HEK293 (cell line): Measurements from ENCODE around the gene PTPRH.

Source experiments
- CTCF ChIA-PET: fragments of 350-600 bp; formaldehyde crosslinking; extraction: SDS; loops from one replicate; lab custom pipeline; 2021; ENCODE audit warnings: antibody characterized with exemption; lab: Yijun Ruan, JAX
- POLR2A ChIA-PET: fragments of 300-600 bp; formaldehyde crosslinking; extraction: SDS; loops from one replicate; lab custom pipeline; 2020; ENCODE audit warnings: antibody characterized with exemption, inconsistent platforms; lab: Yijun Ruan, JAX
- H3K27ac ChIP-seq: fragments of 200-500 bp; sonication (Bioruptor generic); 2 replicates; pipeline ENCODE4 v1.5.1; 2014; ENCODE audit warnings: low read depth, low read length, control low read depth, inconsistent platforms; ENCODE audit errors: extremely low read depth
- H3K36me3 ChIP-seq, 2 experiments: fragments of 200-500 bp in 1 of 2; sonication (Bioruptor generic) in 1 of 2; 1 replicate in 1 of 2; 2 replicates in 1 of 2; pipeline ENCODE4 v1.5.1; 2014 to 2017; ENCODE audit warnings: inconsistent platforms in 2 of 2, low read length in 2 of 2; ENCODE audit not compliant: control insufficient read depth in 2 of 2, insufficient read depth in 1 of 2
- H3K4me1 ChIP-seq: fragments of 200-500 bp; sonication (Bioruptor generic); 2 replicates; pipeline ENCODE4 v1.5.1; 2014; ENCODE audit warnings: mild to moderate bottlenecking, low read length, inconsistent platforms; ENCODE audit not compliant: control insufficient read depth, insufficient read depth
- H3K4me3 ChIP-seq: 2 replicates; pipeline ENCODE4 v1.5.1; 2011; ENCODE audit warnings: low read depth, mild to moderate bottlenecking, control low read depth, low read length, moderate library complexity
- H3K9me3 ChIP-seq: fragments of 200-500 bp; sonication (Bioruptor generic); 2 replicates; pipeline ENCODE4 v1.5.1; 2014; ENCODE audit warnings: low read depth, low read length, inconsistent platforms; ENCODE audit not compliant: control insufficient read depth, insufficient read depth
- EGR2 ChIP-seq: fragments of 450-650 bp; formaldehyde crosslinking; IDR thresholded peaks from 2 replicates; pipeline ENCODE4 v1.5.1; 2016; ENCODE audit warnings: low read depth, missing biosample characterization, missing genetic modification characterization
- GFI1B ChIP-seq: fragments of 450-650 bp; formaldehyde crosslinking; IDR thresholded peaks from 2 replicates; pipeline ENCODE4 v1.5.1; 2016; ENCODE audit warnings: missing biosample characterization, missing genetic modification characterization
- KLF9 ChIP-seq: fragments of 450-650 bp; formaldehyde crosslinking; IDR thresholded peaks from 2 replicates; pipeline ENCODE4 v1.5.1; 2016; ENCODE audit warnings: missing biosample characterization, missing genetic modification characterization, low read depth
- MYNN ChIP-seq: fragments of 450-650 bp; formaldehyde crosslinking; IDR thresholded peaks from 2 replicates; pipeline ENCODE4 v1.5.1; 2016; ENCODE audit warnings: missing biosample characterization, missing genetic modification characterization, borderline replicate concordance
- MZF1 ChIP-seq: fragments of 450-650 bp; formaldehyde crosslinking; IDR thresholded peaks from 2 replicates; pipeline ENCODE4 v1.5.1; 2017; ENCODE audit warnings: missing biosample characterization, missing genetic modification characterization, borderline replicate concordance
- PRDM1 ChIP-seq: fragments of 450-650 bp; formaldehyde crosslinking; IDR thresholded peaks from 2 replicates; pipeline ENCODE4; 2016; ENCODE audit warnings: missing biosample characterization, missing genetic modification characterization
- SP2 ChIP-seq: fragments of 450-650 bp; formaldehyde crosslinking; IDR thresholded peaks from 2 replicates; pipeline ENCODE4 v1.5.1; 2016; ENCODE audit warnings: missing biosample characterization, missing genetic modification characterization
- SP3 ChIP-seq: fragments of 450-650 bp; formaldehyde crosslinking; IDR thresholded peaks from 2 replicates; pipeline ENCODE4 v1.5.1; 2016; ENCODE audit warnings: missing biosample characterization, missing genetic modification characterization
- ZBTB17 ChIP-seq: fragments of 450-650 bp; formaldehyde crosslinking; IDR thresholded peaks from 2 replicates; pipeline ENCODE4 v1.5.1; 2016; ENCODE audit warnings: missing biosample characterization, missing genetic modification characterization
- ZFHX2 ChIP-seq: fragments of 450-650 bp; formaldehyde crosslinking; conservative IDR thresholded peaks from 2 replicates; pipeline ENCODE4 v1.5.1; 2016; ENCODE audit warnings: missing biosample characterization, missing genetic modification characterization
- ZNF133 ChIP-seq: fragments of 450-650 bp; formaldehyde crosslinking; IDR thresholded peaks from 2 replicates; pipeline ENCODE4 v1.5.1; 2016; ENCODE audit warnings: missing biosample characterization, missing genetic modification characterization
- ZNF155 ChIP-seq: fragments of 450-650 bp; formaldehyde crosslinking; IDR thresholded peaks from 2 replicates; pipeline ENCODE4 v1.5.1; 2016; ENCODE audit warnings: missing biosample characterization, missing genetic modification characterization
- ZNF157 ChIP-seq: fragments of 450-650 bp; formaldehyde crosslinking; IDR thresholded peaks from 2 replicates; pipeline ENCODE4 v1.5.1; 2016; ENCODE audit warnings: missing biosample characterization, missing genetic modification characterization
- ZNF2 ChIP-seq: fragments of 450-650 bp; formaldehyde crosslinking; IDR thresholded peaks from 2 replicates; pipeline ENCODE4 v1.5.1; 2016; ENCODE audit warnings: missing biosample characterization, missing genetic modification characterization
- ZNF302 ChIP-seq: fragments of 450-650 bp; formaldehyde crosslinking; IDR thresholded peaks from 2 replicates; pipeline ENCODE4 v1.5.1; 2016; ENCODE audit warnings: missing biosample characterization, missing genetic modification characterization, low read depth
- ZNF335 ChIP-seq: fragments of 450-650 bp; formaldehyde crosslinking; conservative IDR thresholded peaks from 2 replicates; pipeline ENCODE4 v1.5.1; 2016; ENCODE audit warnings: missing biosample characterization, missing genetic modification characterization
- ZNF37A ChIP-seq: fragments of 450-650 bp; IDR thresholded peaks from 2 replicates; pipeline ENCODE4 v1.5.1; 2018; ENCODE audit warnings: missing biosample characterization, missing genetic modification characterization
- ZNF423 ChIP-seq: fragments of 450-650 bp; formaldehyde crosslinking; IDR thresholded peaks from 2 replicates; pipeline ENCODE4 v1.5.1; 2016; ENCODE audit warnings: missing biosample characterization, missing genetic modification characterization
- ZNF501 ChIP-seq: fragments of 450-650 bp; formaldehyde crosslinking; IDR thresholded peaks from 2 replicates; pipeline ENCODE4 v1.5.1; 2016; ENCODE audit warnings: missing biosample characterization, missing genetic modification characterization
- ZNF558 ChIP-seq: fragments of 450-650 bp; formaldehyde crosslinking; IDR thresholded peaks from 2 replicates; pipeline ENCODE4 v1.5.1; 2016; ENCODE audit warnings: missing biosample characterization, missing genetic modification characterization
- ZNF560 ChIP-seq: fragments of 450-650 bp; formaldehyde crosslinking; IDR thresholded peaks from 2 replicates; pipeline ENCODE4 v1.5.1; 2017; ENCODE audit warnings: missing biosample characterization, missing genetic modification characterization, borderline replicate concordance
- ZNF585B ChIP-seq: fragments of 450-650 bp; formaldehyde crosslinking; IDR thresholded peaks from 2 replicates; pipeline ENCODE4 v1.5.1; 2016; ENCODE audit warnings: missing biosample characterization, missing genetic modification characterization
- ZNF596 ChIP-seq: fragments of 450-650 bp; IDR thresholded peaks from 2 replicates; pipeline ENCODE4 v1.5.0; 2018; ENCODE audit warnings: missing biosample characterization, mild to moderate bottlenecking, missing genetic modification characterization, moderate library complexity
- ZNF658 ChIP-seq: fragments of 450-650 bp; formaldehyde crosslinking; IDR thresholded peaks from 2 replicates; pipeline ENCODE4; 2016; ENCODE audit warnings: missing biosample characterization, missing genetic modification characterization
- ZNF660 ChIP-seq: fragments of 450-650 bp; IDR thresholded peaks from 2 replicates; pipeline ENCODE4 v1.5.1; 2018; ENCODE audit warnings: missing biosample characterization, mild to moderate bottlenecking, missing genetic modification characterization
- ZNF670 ChIP-seq: fragments of 450-650 bp; formaldehyde crosslinking; IDR thresholded peaks from 2 replicates; pipeline ENCODE4 v1.5.1; 2016; ENCODE audit warnings: missing biosample characterization, missing genetic modification characterization, low read depth
- ZNF768 ChIP-seq: fragments of 450-650 bp; formaldehyde crosslinking; IDR thresholded peaks from 2 replicates; pipeline ENCODE4 v1.5.1; 2018; ENCODE audit warnings: missing biosample characterization, mild to moderate bottlenecking, missing genetic modification characterization
- ZSCAN16 ChIP-seq: fragments of 450-650 bp; formaldehyde crosslinking; IDR thresholded peaks from 2 replicates; pipeline ENCODE4 v1.5.1; 2016; ENCODE audit warnings: missing biosample characterization, missing genetic modification characterization
- TF ChIP-seq, protein P1 (sequence below): fragments of 450-650 bp; formaldehyde crosslinking; IDR thresholded peaks from 2 replicates; pipeline ENCODE4 v1.5.0; 2017; ENCODE audit warnings: missing biosample characterization, missing genetic modification characterization, borderline replicate concordance
- TF ChIP-seq, protein P2 (sequence below): fragments of 450-650 bp; IDR thresholded peaks from 2 replicates; pipeline ENCODE4 v1.5.1; 2018; ENCODE audit warnings: missing biosample characterization, mild to moderate bottlenecking, missing genetic modification characterization

PTPRH gene

DNA sequence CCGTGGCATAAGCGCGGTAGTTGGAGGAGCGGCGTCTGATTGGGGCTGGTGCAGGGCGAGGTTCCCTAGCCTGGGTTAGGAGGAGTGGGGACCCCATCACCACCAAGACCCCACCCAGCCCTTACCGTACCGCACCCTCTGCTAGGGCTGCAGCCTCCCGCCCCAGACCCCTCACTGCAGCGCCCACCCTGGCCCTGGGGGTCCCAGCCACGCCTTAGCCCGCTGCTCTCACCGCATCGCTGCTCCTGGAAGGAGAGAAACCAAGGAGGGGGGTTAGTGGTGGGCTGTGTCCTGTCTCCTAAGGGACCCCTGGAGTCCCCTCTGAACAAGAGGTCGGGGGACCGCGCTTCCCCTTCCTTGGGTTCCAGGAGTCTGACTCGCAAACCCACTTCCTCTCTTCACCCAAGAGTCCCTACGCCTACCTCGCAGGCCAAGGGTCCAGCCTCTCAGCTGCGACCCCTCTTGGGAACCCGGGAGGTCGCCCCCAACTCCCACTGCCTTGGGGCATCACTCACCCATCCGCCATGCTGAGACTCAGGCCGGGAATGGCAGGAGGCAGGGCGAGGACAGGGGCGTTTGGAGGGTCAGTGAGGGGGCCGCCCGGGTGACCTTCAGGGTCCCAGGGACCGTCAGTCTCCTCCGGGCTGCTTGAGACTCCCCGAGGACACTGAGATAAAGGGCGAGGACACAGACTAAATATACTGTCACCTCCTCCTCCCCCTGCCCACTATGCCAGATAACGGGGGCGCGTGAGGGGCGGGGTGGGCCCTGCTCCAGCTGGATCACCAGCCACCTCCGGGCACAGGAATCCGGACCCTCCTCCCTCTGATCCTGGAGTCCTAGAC, 52.0 kb downstream of the PTPRH start, which contains the start of gene TNNI3 (continued):
- TF ChIP-seq ZBTB17 (no peak), ZNF596 (no peak), EGR2 (tag by site-specific recombination) (peak; percentile 23; the same call in 1 of the 2 replicates), MYNN (no peak), ZFHX2 (tag by site-specific recombination) (peak; percentile 68)

DNA sequence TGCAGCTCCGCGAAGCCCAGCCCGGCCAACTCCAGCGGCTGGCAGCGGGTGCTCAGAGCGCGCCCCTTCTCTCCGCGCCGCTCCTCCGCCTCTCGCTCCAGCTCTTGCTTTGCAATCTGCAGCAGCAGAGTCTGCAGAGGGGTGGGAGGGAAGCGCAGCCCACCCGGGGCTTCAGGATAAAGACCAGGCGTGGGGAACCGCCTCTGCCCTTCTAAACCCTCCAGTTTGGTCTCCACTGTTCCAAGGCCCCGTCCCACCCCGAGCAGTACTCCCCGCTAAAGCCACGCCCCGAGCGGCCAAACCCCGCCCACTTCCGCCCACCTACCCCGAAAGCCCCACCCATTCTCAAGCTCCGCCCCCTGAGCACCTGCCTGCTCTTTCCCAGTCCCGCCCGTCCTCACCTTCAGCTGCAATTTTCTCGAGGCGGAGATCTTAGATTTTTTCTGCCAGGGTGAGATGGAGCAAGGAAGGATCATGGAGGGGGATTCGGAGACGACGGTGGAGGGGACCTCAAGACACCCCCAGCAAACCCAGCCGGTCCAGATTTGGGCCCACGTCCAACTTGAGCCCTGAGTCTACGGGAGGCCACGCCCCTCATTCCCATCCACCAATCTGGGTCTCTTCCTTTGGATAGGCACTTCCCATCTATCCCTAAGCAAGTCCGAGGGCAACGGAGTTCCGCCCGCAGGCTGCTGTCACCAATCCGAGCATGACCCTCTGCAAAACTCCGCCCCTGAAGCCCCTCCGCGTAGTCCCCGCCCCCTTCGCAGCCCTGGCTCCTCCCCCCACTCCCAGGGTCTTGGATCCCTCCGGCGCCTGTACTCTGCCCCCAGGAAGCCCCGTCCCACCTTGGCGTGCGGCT, 52.9 kb downstream of the PTPRH start:
- no peaks in the 10 kb centered on the region for H3K9me3 ChIP-seq
- no peak overlapping the region for H3K27ac ChIP-seq
- CTCF ChIA-PET, result interaction anchor here (0.8 to 1.2 kb wide), 3 partner anchors 10 to 498 kb away, joined by 3 to 6 read pairs (median 4); no protein-coding TSS in a partner anchor
- peak overlapping the region; percentile 7; the same call in 1 of the 2 replicates for H3K4me3 ChIP-seq
- POLR2A ChIA-PET, result interaction anchor here (0.6 to 1.2 kb wide), 5 partner anchors 10 to 101 kb away, joined by 3 to 6 read pairs (median 3); no protein-coding TSS in a partner anchor
- peaks cover 6% of the 10 kb centered on the region for H3K4me1 ChIP-seq
- no peaks in the 10 kb centered on the region for H3K36me3 ChIP-seq
- TF ChIP-seq ZBTB17, result peak; percentile 30; the same call in 1 of the 2 replicates
- no peak for TF ChIP-seq ZNF768 (tag by site-specific recombination)
- TF ChIP-seq SP2 (tag by site-specific recombination), result peak; percentile 70
- no peak for TF ChIP-seq ZNF157 (tag by site-specific recombination)
- no peak for TF ChIP-seq ZNF670
- no peak for TF ChIP-seq PRDM1 (tag by site-specific recombination)
- TF ChIP-seq ZNF155, result no peak
- TF ChIP-seq ZNF658 (tag by site-specific recombination), result no peak
- TF ChIP-seq SP3 (tag by site-specific recombination), result peak; percentile 82
- TF ChIP-seq ZNF37A (tag by site-specific recombination), result no peak
- TF ChIP-seq GFI1B (tag by site-specific recombination), result no peak
- no peak for TF ChIP-seq ZNF660 (tag by site-specific recombination)
- 0 out of 2 replicates have a peak, but pooled peaks have one; percentile 42 for TF ChIP-seq ZNF335 (tag by site-specific recombination)
- TF ChIP-seq ZNF133 (tag by site-specific recombination), result no peak
- no peak for TF ChIP-seq ZNF560 (tag by site-specific recombination)
- no peak for TF ChIP-seq MZF1 (tag by site-specific recombination)
- no peak for TF ChIP-seq ZNF501 (tag by site-specific recombination)
- TF ChIP-seq, protein P1, sequence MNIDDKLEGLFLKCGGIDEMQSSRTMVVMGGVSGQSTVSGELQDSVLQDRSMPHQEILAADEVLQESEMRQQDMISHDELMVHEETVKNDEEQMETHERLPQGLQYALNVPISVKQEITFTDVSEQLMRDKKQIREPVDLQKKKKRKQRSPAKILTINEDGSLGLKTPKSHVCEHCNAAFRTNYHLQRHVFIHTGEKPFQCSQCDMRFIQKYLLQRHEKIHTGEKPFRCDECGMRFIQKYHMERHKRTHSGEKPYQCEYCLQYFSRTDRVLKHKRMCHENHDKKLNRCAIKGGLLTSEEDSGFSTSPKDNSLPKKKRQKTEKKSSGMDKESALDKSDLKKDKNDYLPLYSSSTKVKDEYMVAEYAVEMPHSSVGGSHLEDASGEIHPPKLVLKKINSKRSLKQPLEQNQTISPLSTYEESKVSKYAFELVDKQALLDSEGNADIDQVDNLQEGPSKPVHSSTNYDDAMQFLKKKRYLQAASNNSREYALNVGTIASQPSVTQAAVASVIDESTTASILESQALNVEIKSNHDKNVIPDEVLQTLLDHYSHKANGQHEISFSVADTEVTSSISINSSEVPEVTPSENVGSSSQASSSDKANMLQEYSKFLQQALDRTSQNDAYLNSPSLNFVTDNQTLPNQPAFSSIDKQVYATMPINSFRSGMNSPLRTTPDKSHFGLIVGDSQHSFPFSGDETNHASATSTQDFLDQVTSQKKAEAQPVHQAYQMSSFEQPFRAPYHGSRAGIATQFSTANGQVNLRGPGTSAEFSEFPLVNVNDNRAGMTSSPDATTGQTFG, result no peak
- TF ChIP-seq ZNF2 (tag by site-specific recombination), result no peak
- no peak for TF ChIP-seq ZNF423
- TF ChIP-seq ZNF558 (tag by site-specific recombination), result no peak
- TF ChIP-seq ZNF585B (tag by site-specific recombination), result no peak
- TF ChIP-seq ZSCAN16, result no peak
- no peak for TF ChIP-seq ZNF302 (tag by site-specific recombination)
- TF ChIP-seq KLF9, result 0 out of 2 replicates have a peak, but pooled peaks have one; percentile 39
- TF ChIP-seq, protein P2, sequence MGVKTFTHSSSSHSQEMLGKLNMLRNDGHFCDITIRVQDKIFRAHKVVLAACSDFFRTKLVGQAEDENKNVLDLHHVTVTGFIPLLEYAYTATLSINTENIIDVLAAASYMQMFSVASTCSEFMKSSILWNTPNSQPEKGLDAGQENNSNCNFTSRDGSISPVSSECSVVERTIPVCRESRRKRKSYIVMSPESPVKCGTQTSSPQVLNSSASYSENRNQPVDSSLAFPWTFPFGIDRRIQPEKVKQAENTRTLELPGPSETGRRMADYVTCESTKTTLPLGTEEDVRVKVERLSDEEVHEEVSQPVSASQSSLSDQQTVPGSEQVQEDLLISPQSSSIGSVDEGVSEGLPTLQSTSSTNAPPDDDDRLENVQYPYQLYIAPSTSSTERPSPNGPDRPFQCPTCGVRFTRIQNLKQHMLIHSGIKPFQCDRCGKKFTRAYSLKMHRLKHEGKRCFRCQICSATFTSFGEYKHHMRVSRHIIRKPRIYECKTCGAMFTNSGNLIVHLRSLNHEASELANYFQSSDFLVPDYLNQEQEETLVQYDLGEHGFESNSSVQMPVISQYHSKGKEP (tag by site-specific recombination), result no peak
